Ovary (tissue), 3 donors: Measurements from ENCODE around the gene ARHGAP44.

Source experiments
- CTCF ChIP-seq, 3 donors: fragments of 450-650 bp in 2 of 3; fragments of 200-600 bp in 1 of 3; IDR thresholded peaks; one replicate each; pipeline versions ENCODE4 v1.5.1 to v1.8.0; 2016 to 2022; ENCODE audit warnings: antibody characterized with exemption in 3 of 3, mild to moderate bottlenecking in 1 of 3
- POLR2A ChIP-seq: fragments of 450-650 bp; IDR thresholded peaks from one replicate; pipeline ENCODE4 v1.6.1; 2017; ENCODE audit warnings: antibody characterized with exemption, mild to moderate bottlenecking, moderate library complexity
- donor health status: DM: no; HTN: no; CAD: no.

DNA sequence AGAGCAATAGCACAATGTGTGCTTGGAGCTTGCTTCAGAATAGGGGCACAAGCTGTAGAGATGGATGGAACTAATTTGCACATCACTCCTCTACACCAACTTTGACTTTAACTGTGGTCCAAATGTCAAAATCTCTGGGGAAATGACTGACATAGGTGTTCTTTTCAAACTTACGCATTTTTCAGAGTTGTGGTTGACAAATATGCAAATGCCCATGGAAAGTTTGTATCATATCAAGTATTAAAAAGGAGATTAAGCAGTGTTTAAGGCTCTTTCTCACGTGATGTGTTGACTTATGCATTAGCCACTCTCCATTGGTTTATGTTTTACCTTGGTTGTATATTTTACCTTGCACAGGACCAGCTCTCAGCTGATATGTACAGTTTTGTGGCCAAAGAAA, 151.4 kb downstream of the ARHGAP44 start:
- no peak for TF ChIP-seq CTCF (IDR thresholded peaks at IDR 0.05)
- no peak for TF ChIP-seq POLR2A
